KOPT-K1 (cell line): ENCODE data around the gene ASPA.
"Not testable (repeated sequence)": the region's sequence is repeated elsewhere in the genome, so short reads cannot be mapped to it uniquely, and the experiment has no call there.

Experiments
- H3K27ac ChIP-seq: fragments of 200-600 bp; sonication (generic); 2 replicates; pipeline ENCODE4 v1.5.1; 2016; ENCODE audit warnings: antibody characterized with exemption, mild to moderate bottlenecking, low read depth, low read length; ENCODE audit not compliant: poor library complexity, severe bottlenecking
- H3K36me3 ChIP-seq: fragments of 200-600 bp; sonication (generic); 2 replicates; pipeline ENCODE4 v1.5.1; 2017; ENCODE audit warnings: antibody characterized with exemption, mild to moderate bottlenecking, low read length, moderate library complexity; ENCODE audit not compliant: insufficient read depth
- H3K9me3 ChIP-seq: fragments of 200-600 bp; sonication (generic); 2 replicates; pipeline ENCODE4 v1.5.1; 2017; ENCODE audit warnings: antibody characterized with exemption, low read length, mild to moderate bottlenecking; ENCODE audit not compliant: insufficient read depth, poor library complexity, severe bottlenecking

Gene ASPA

DNA sequence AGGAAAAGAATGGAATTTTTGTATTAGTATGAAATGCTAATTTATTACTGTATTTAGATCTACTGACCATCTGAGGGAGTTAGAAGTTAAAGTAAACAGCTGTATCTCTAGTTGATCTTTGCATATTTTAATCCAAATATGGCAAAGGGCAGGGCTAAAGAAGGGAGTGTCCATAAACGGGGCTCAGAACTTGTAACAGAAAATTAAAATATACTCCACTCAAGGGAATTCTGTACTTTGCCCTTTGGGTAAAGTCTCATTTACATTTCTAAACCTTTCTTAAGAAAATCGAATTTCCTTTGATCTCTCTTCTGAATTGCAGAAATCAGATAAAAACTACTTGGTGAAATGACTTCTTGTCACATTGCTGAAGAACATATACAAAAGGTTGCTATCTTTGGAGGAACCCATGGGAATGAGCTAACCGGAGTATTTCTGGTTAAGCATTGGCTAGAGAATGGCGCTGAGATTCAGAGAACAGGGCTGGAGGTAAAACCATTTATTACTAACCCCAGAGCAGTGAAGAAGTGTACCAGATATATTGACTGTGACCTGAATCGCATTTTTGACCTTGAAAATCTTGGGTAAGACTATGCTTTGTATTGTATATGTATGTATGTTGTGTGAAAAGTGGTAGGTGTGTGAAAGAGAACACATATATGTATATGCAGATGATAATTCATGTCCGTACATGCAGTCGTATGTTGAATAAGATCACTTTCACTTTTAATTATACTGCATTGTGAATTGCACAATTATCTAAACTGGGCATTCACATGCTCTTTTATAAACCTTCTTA is at the start of gene ASPA:
TSS of gene ASPA (plus strand) at position 186 of the 799 bp plus-strand sequence. CDS start at position 349, 163 bp downstream.
- Histone ChIP-seq H3K36me3 (no peaks in the 10 kb centered on the region), H3K9me3 (no peaks in the 10 kb centered on the region), H3K27ac (no peak within 1 kb of the TSS)

DNA sequence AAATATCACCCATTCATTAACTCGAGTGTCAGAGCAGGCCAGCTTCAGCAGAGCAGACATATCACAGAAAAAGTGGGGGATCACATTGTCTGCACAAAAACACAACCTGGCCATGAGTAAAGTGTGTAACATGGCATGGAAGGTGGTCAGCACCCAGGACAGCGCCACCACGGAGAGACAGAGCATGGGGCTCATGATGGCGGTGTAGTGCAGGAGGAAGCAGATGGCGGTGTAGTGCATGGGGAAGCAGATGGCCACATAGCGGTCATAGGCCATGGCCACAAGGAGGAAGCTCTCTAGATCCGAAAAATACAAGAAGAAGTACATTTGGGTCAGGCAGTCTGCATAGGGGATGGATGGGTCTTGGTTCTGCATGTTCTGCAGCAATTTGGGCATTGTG is 42.6 kb upstream of the ASPA start:
- not testable (repeated sequence) for H3K36me3 ChIP-seq, H3K27ac ChIP-seq, H3K9me3 ChIP-seq

DNA sequence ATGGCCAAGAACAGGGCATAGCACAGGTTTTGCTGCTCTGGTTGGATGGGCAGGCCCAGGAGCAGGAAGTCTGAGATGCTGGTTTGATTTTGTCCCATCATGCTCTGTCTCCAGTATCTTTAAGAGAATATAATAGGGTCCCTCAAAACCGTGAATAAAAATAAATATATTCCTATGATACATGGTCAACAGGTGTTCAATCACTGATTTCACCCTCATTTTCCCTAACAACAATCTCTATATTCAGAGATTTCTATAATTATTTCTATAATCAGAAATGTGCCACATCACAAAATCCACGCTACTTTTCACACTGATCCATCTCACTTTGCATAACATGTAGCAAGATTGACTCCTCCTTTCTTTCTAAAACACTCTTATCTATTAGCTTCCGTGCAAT is 42.1 kb upstream of the ASPA start, which contains the start of gene OR1E2:
TSS of gene OR1E2 (minus strand) at position 101 of the 400 bp plus-strand sequence. CDS start at position 101, 0 bp downstream.
- H3K9me3 ChIP-seq = peaks cover 3% of the 10 kb centered on the region
- no peak within 1 kb of the TSS for H3K27ac ChIP-seq
- H3K36me3 ChIP-seq = no peaks in the 10 kb centered on the region

DNA sequence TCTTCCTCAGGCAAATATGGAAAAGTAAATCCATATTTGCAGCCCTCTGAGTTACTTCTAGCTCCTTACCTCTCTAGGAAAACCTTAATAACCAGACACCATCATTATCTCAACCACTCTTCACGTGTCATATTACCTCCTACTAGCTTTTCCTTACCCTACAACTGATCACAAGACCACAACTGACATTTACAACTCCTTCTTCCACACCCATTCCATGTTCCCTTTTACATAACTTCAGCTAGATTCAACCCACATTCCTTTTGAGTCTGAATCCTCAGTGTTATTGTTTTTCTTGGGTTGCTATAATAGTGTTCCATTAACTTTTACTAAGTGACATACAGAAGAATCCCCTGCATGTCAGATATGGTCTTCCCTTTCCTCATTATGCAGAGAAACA is 37.4 kb upstream of the ASPA start:
- no peaks in the 10 kb centered on the region for H3K9me3 ChIP-seq
- no peaks in the 10 kb centered on the region for H3K36me3 ChIP-seq
- H3K27ac ChIP-seq = no peak overlapping the region

DNA sequence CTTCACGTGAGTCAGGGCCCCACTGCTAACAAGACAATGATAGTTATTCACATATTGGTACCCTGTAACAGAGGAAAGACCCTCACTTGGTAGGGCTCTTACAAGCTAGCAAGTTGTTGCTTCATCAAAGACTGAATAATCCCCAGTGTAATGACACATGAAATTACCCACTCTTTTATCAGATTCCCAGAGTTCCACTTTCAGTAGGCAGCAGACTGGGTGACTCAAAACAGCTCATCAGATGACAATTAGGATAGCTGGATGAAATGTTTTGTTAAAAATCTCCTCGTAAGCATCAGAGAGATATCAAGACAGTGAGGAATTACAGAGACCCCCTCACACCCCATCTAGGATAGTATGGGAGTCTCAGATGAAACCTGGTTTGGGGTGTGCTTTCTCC is 35.3 kb upstream of the ASPA start:
- Histone ChIP-seq H3K36me3 (no peaks in the 10 kb centered on the region), H3K9me3 (no peaks in the 10 kb centered on the region), H3K27ac (no peak overlapping the region)

DNA sequence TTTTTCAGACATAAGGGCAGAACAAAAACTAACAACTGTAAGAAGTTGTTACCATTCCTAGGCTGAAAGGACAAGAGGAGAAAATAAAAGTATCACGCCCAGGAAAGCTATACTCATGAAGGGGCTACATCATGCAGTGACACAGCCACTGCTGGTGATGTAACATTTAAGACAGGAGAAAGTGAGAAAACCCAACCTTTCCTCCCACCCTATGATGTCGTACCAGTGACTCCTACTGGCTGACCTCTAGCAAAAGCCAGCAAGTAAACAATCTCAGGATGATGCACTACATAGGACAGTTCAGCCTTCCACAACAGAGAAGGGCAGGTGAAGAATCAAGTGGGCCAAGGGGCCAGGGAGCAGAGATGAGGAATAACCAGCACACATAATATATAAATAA is 28.2 kb upstream of the ASPA start:
- H3K27ac ChIP-seq = no peak overlapping the region
- no peaks in the 10 kb centered on the region for H3K36me3 ChIP-seq
- no peaks in the 10 kb centered on the region for H3K9me3 ChIP-seq

DNA sequence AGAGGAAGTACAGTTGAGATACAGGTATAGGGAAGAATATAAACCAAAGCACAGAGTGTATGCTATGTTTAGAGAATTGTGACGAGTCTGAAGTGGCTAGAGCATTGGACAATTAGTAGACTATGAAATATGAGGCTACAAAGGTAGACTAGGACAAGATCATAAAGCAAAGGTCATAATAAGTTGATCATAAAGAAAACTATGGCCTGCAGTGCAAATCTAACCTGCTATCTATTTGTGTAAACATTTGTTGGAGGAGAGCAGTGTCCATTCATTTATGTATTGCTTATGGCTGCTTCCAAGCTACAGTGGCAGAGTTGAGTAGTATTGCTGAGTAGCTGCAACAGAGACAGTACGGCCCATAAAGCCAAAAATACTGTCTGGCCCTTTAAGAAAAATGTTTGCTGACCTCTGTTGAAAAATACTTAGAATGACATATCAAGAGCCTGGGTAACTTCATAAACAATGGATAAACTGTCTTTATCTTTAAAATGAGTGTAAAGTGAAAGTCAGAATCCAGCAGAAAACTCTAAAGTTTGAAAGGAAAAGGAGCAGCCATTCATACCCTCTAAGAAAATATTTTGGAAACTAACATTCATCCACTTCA is 27.6 kb upstream of the ASPA start:
- Histone ChIP-seq H3K27ac (no peak overlapping the region), H3K36me3 (no peaks in the 10 kb centered on the region)

DNA sequence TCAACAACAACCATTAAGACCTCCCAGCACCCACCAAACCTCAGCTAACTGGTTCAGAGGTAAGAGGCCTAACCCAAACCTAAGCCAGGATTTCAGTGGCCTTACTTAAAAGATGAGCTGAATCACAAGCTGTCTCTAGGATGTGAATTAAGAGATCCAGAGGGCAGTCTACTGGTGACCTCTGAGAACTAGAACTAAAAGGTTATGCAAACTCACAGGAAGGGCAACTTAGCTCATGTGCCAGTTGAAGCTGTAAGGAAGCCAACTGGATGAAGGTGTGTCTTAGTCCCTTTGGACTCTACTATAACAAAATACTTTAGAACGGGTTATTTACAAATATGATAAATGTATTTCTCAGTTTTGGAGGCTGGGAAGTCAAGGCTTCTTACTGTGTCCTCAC is 9.4 kb upstream of the ASPA start:
- not testable (repeated sequence) for H3K27ac ChIP-seq, H3K9me3 ChIP-seq, H3K36me3 ChIP-seq

More for the DNA sequence above, 27.6 kb upstream of the ASPA start:
- H3K9me3 ChIP-seq = no peaks in the 10 kb centered on the region

DNA sequence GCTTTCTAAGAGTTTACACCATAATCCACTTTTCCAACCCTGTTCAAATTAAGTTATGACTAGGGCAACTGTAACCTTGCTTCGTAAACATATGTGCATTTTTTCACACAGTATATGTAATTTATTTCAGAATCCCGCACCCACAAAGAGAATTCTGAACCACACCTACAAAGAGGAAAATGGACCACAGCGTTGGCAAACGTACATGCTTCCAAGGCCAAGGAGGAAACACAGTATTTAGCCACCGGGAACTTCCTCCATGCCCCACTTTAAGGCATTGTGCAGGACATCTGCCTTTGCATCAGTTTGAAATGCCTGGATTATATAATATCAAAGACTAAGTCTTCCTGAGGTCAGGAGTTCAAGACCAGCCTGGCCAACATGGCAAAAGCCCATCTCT is 6.3 kb upstream of the ASPA start:
- Histone ChIP-seq H3K36me3 (no peaks in the 10 kb centered on the region), H3K27ac (no peak overlapping the region), H3K9me3 (no peaks in the 10 kb centered on the region)

DNA sequence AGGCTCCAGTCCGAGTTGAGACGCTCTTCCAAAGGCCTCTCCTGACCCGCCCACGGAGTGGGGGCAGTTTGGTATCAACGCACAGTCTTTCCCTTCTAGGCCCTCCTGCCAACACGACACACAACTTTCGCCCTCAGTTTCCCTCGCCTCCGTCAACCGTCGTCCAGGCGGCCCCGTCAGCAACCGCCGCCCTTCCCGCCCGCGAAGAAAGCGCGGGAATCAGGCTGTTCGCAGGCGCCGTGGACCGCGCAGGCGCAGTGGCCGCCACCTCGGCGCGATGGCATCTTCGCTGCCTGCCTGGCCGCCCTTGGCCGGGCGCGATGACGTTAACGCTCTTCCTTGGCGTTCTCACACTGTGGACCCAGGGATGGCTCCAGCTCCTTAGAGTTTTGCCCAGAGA is 4.2 kb upstream of the ASPA start, which contains the start of gene SPATA22:
TSS of gene SPATA22 (minus strand) at position 221 of the 400 bp plus-strand sequence. CDS start 2,494 bp downstream, outside the sequence.
- Histone ChIP-seq H3K9me3 (no peaks in the 10 kb centered on the region), H3K36me3 (no peaks in the 10 kb centered on the region), H3K27ac (no peak within 1 kb of the TSS)

DNA sequence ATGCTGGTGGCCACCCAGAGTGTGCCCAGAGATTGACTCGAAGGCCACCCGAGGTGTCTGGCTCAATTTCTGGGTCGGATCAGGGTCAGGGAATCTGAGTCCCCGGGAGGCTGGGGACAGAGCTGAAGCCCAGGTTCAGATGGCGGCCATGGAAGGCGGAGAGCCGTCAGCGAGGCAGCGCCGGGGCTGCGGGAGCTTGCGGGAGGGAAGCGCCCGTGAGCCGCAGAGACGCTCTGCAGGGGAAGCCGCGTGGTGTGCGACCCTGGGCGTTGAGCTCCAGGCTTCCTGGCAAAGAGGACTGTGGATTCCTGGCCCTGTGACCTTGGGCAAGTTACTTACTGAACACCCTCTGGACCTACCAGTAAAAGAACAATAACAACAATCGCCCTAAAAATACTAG is 3.7 kb upstream of the ASPA start:
- no peaks in the 10 kb centered on the region for H3K36me3 ChIP-seq
- no peaks in the 10 kb centered on the region for H3K9me3 ChIP-seq
- H3K27ac ChIP-seq = no peak overlapping the region

DNA sequence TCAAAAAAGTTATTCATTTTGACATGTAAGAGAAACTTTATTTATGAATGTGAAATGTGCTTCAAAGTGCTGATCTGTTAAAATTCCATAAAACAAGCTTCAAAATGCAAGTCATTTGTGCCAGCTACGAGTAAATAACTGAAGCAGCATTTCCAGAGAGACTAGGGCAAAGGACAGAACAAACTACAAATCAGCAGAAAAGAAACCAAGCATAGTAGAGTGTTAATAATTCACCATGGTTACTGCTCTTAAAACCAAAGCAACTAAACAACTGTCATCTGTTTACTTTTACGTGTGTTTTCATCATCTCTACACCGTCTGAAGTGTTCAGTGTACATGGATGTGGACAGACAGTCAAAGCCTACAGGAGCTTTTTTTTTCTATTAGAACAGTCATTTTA is 1.6 kb upstream of the ASPA start:
- Histone ChIP-seq H3K9me3 (no peaks in the 10 kb centered on the region), H3K27ac (no peak overlapping the region)

DNA sequence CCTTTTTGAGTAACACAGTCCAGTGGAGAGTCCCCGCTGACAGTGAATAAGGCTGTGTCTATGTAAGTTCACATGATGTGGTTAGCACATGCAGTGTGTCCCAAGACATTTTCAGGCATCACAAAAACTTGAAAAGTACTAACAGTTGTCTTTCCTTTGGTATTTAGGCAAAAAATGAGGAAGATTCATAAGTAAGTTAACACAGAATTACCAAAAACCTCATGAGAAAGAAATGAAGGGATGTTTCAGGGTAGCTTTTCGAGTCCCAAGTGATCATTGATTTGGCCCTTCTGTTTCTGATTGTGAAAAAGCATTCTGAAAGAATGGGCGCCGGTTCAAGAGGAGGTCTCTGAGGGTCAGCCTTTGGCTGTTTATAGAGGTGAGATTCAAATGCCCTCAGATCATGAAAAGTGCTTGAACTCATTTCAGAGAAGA is 529 bp upstream of the ASPA start:
- no peaks in the 10 kb centered on the region for H3K9me3 ChIP-seq
- H3K36me3 ChIP-seq = no peaks in the 10 kb centered on the region
- H3K27ac ChIP-seq = no peak overlapping the region

More for the DNA sequence above, 1.6 kb upstream of the ASPA start:
- no peaks in the 10 kb centered on the region for H3K36me3 ChIP-seq

DNA sequence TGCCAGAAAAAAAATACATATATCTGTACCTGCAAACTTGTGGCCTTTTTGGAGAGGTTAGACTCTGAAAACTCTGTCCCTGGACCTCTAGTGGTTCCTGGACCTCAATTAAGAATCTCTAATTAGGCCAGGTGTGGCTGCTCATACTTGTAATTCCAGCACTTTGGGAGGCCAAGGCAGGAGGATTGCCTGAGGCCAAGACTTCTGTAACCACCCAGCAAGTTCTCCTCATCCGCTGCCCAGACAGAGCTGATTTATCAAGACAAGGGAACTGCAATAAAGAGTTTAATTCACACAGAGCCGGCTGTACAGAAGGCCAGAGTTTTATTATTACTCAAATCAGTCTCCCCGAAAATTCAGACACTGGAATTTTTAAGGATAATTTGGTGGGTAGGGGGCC is 4.2 kb downstream of the ASPA start:
- H3K36me3 ChIP-seq = no peaks in the 10 kb centered on the region
- no peaks in the 10 kb centered on the region for H3K9me3 ChIP-seq
- H3K27ac ChIP-seq = no peak overlapping the region

DNA sequence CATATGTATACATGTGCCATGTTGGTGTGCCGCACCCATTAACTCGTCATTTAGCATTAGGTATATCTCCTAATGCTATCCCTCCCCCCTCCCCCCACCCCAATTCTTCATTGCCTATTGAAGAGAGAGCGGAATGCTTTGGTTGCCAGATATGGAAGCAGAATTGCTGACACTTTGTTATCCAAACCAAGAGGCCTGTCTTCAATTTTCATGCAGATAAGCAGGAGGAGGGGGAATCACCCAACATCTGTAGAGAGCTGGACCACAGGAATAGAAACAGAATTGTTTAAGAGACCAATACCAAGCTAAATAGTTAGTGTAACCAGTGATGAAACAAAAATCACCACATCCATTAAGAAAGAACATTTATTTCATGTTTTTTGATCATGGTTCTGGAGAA is 7.1 kb downstream of the ASPA start:
- Histone ChIP-seq H3K27ac (no peak overlapping the region), H3K36me3 (no peaks in the 10 kb centered on the region), H3K9me3 (no peaks in the 10 kb centered on the region)
